Stomach (tissue), 9 donors: ENCODE data around the gene NME7. TPM values are rescaled to one million over a fixed set of nuclear protein-coding genes. Genes with fewer than 3 reads are reported as not detected.

Source experiments
- DNase-seq, 2 donors: peaks; one replicate each; pipeline versions ENCODE4 v3.0.0 to v3.0.0-alpha.2; 2013 to 2019
- H3K27ac ChIP-seq, 5 donors: fragments of 200-600 bp in 4 of 5; sonication (generic) in 4 of 5; one replicate each; pipeline ENCODE4 v1.5.1; 2013 to 2019; ENCODE audit warnings: mild to moderate bottlenecking in 1 of 5, moderate library complexity in 1 of 5
- H3K27me3 ChIP-seq, 3 donors: fragments of 200-600 bp; sonication (generic); one replicate each; pipeline ENCODE4 v1.5.1; 2017 to 2019; ENCODE audit warnings: mixed run types in 1 of 3
- H3K36me3 ChIP-seq, 4 donors: fragments of 200-600 bp; sonication (generic); 1 replicate in 3 of 4; 2 replicates in 1 of 4; pipeline ENCODE4 v1.5.1; 2016 to 2019
- H3K4me1 ChIP-seq, 4 donors: fragments of 200-600 bp; sonication (generic); one replicate each; pipeline ENCODE4 v1.5.1; 2016 to 2019
- H3K4me3 ChIP-seq, 4 donors: fragments of 200-600 bp; sonication (generic) in 3 of 4; one replicate each; pipeline ENCODE4 v1.5.1; 2016 to 2019; ENCODE audit warnings: mild to moderate bottlenecking in 1 of 4
- H3K9me3 ChIP-seq, 4 donors: fragments of 200-600 bp; sonication (generic); one replicate each; pipeline ENCODE4 v1.5.1; 2016 to 2019
- CTCF ChIP-seq, 7 experiments: fragments of 450-650 bp in 4 of 7; fragments of 200-600 bp in 3 of 7; sonication (generic) in 3 of 7; IDR thresholded peaks; one replicate each; pipeline ENCODE4 v1.5.1; 2016 to 2019; ENCODE audit warnings: antibody characterized with exemption in 7 of 7, control low read depth in 2 of 7, mild to moderate bottlenecking in 1 of 7
- EP300 ChIP-seq: sonication (generic); formaldehyde crosslinking; IDR thresholded peaks from one replicate; pipeline ENCODE4 v1.6.1; 2017; ENCODE audit warnings: antibody characterized with exemption
- POLR2A ChIP-seq, 4 donors: fragments of 450-650 bp; IDR thresholded peaks; one replicate each; pipeline ENCODE4 v1.6.1; 2016; ENCODE audit warnings: antibody characterized with exemption in 4 of 4, control low read depth in 2 of 4, mild to moderate bottlenecking in 1 of 4, moderate library complexity in 1 of 4
- POLR2AphosphoS5 ChIP-seq, 3 donors: sonication (generic); formaldehyde crosslinking; IDR thresholded peaks; one replicate each; pipeline ENCODE4 v1.6.1; 2016; ENCODE audit warnings: antibody characterized with exemption in 3 of 3
- WGBS, 5 donors: extraction: QIAGEN DNeasy Blood & Tissue Kit in 3 of 5; methylation state at CpG; one replicate each; pipeline versions ENCODE4 v1.1.5 to v1.1.7; 2013 to 2018; 5-methylcytosine and 5-hydroxymethylcytosine counted together
- intact Hi-C: fragments of 100-400 bp; cut with DNase I; formaldehyde crosslinking; loops from one replicate; pipeline ENCODE4 v1.15.1; 2023; ENCODE audit warnings: low total_unique reads
- polyA plus RNA-seq, 3 donors: library from polyadenylated mRNA; stranded (reverse); fragments of 200-250 nt; gene quantifications; one replicate each; pipeline ENCODE4 v1.2.3, GENCODE V29; 2013
- total RNA-seq, 5 donors: library from RNA; depleted of rRNA; stranded (reverse); fragments of >200 nt; gene quantifications; one replicate each; pipeline versions ENCODE4 v1.1.0 to v1.2.3, GENCODE V29; 2014 to 2016
- donor health status: healthy with polysubstance abuse.
- donor health status: Bipolar disorder and iron deficiency.
- donor health status: healthy.

The NME7 gene
- total and polyA plus RNA-seq, 8 donors: 7.6 to 44.3 (median 8.2) TPM; not detected in 1

- peaks cover 59 to 100% (median 80%) of the 10 kb centered on the region in 4 donors for H3K4me1 ChIP-seq
- 35 to 59% (median 48%) methylated on average over 1 of the region's 1 CpG for WGBS, 5 donors
- no peak overlapping the region for H3K4me3 ChIP-seq
- intact Hi-C loops: no loop called here
- H3K27ac ChIP-seq: peak overlapping the region; percentile 28 to 98 (median 94)
- peak in 1 of 3 donors; percentile 50 for TF ChIP-seq POLR2AphosphoS5 (IDR thresholded peaks at IDR 0.05)
- no peak for TF ChIP-seq POLR2A (IDR thresholded peaks at IDR 0.05)
- TF ChIP-seq EP300: no peak
- no peak for TF ChIP-seq CTCF (IDR thresholded peaks at IDR 0.05)
- peaks cover 34 to 77% (median 47%) of the 10 kb centered on the region in 4 donors for H3K36me3 ChIP-seq
- DNase-seq: no peak
- no peaks in the 10 kb centered on the region for H3K27me3 ChIP-seq
- no peaks in the 10 kb centered on the region for H3K9me3 ChIP-seq
Measured at GRCh38 chr1:169117599-169117998, 250.0 kb downstream of the NME7 start.

DNA sequence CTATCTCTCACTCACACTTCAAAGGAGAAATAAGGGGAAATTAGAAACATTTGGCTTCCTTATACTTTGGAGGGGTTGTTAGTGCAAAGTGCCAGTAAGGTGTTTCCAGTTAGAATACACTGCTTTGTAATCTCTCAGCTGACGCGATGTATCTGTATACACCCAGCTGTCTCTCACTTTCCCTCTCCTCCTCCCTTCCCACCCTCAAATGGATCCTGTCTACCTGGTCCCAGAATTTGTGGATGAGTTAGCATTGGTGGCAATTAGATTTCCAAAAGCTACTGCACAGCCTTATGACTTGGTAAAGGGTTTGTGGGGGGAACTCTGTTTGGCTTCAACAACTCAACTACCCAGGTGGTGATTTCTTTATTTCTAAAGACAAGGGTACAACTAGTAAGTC is 250.6 kb downstream of the NME7 start:
- H3K36me3 ChIP-seq: peaks cover 33 to 78% (median 51%) of the 10 kb centered on the region in 4 donors
- peaks cover 62 to 100% (median 85%) of the 10 kb centered on the region in 4 donors for H3K4me1 ChIP-seq
- intact Hi-C loops: no loop called here
- peak overlapping the region in 4 of 5 donors; percentile 94 to 98 (median 95) for H3K27ac ChIP-seq
- no peaks in the 10 kb centered on the region for H3K9me3 ChIP-seq
- no peak for DNase-seq
- TF ChIP-seq CTCF (IDR thresholded peaks at IDR 0.05): no peak
- no peak for TF ChIP-seq POLR2AphosphoS5 (IDR thresholded peaks at IDR 0.05)
- TF ChIP-seq POLR2A (IDR thresholded peaks at IDR 0.05): no peak
- TF ChIP-seq EP300: no peak
- H3K27me3 ChIP-seq: no peaks in the 10 kb centered on the region
- H3K4me3 ChIP-seq: no peak overlapping the region
- WGBS, 5 donors: 36 to 77% (median 60%) methylated on average over 2 of the region's 2 CpGs

GRCh38 chr1:169115891-169116585 is 251.6 kb downstream of the NME7 start:
- no peaks in the 10 kb centered on the region for H3K27me3 ChIP-seq
- 28 to 56% (median 33%) methylated on average over 14 of the region's 14 CpGs for WGBS, 5 donors
- no peaks in the 10 kb centered on the region for H3K9me3 ChIP-seq
- intact Hi-C loops: no loop called here
- peaks cover 36 to 75% (median 51%) of the 10 kb centered on the region in 4 donors for H3K36me3 ChIP-seq
- peaks cover 69 to 100% (median 90%) of the 10 kb centered on the region in 4 donors for H3K4me1 ChIP-seq
- DNase-seq: peak; percentile 86 to 91
- TF ChIP-seq POLR2A (IDR thresholded peaks at IDR 0.05) (no peak), POLR2AphosphoS5 (IDR thresholded peaks at IDR 0.05) (peak; percentile 6 to 84 (median 66))
- peak overlapping the region; percentile 68 to 98 (median 94) for H3K27ac ChIP-seq
- peak overlapping the region in 3 of 4 donors; percentile 5 to 32 (median 16) for H3K4me3 ChIP-seq

- 24 to 67% (median 39%) methylated on average over 4 of the region's 4 CpGs for WGBS, 5 donors
- no peak overlapping the region for H3K4me3 ChIP-seq
- H3K4me1 ChIP-seq: peaks cover 49 to 96% (median 82%) of the 10 kb centered on the region in 4 donors
Measured at GRCh38 chr1:169113613-169114119, 253.9 kb downstream of the NME7 start.

More at GRCh38 chr1:169113613-169114119, 253.9 kb downstream of the NME7 start:
- Histone ChIP-seq H3K9me3 (no peaks in the 10 kb centered on the region), H3K36me3 (peaks cover 37 to 58% (median 43%) of the 10 kb centered on the region in 4 donors), H3K27me3 (no peaks in the 10 kb centered on the region), H3K27ac (peak overlapping the region; percentile 90 to 98 (median 94))
- DNase-seq: no peak
- intact Hi-C loops: no loop called here
- TF ChIP-seq EP300 (no peak), CTCF (IDR thresholded peaks at IDR 0.05) (no peak), POLR2A (IDR thresholded peaks at IDR 0.05) (no peak), POLR2AphosphoS5 (IDR thresholded peaks at IDR 0.05) (peak in 2 of 3 donors; percentile 44 to 73)
